SU-DHL-6 (cell line): ENCODE data around the gene AFAP1L1.

Source experiments
- CTCF ChIP-seq: fragments of 200-600 bp; sonication (generic); IDR thresholded peaks from one replicate; pipeline ENCODE4 v1.5.1; 2017; ENCODE audit warnings: antibody characterized with exemption, mild to moderate bottlenecking, low read length, moderate library complexity; ENCODE audit not compliant: insufficient read depth, poor library complexity, severe bottlenecking
- EZH2phosphoT487 ChIP-seq: fragments of 200-600 bp; sonication (generic), shearing (Covaris generic); conservative IDR thresholded peaks from 2 replicates; pipeline ENCODE4 v1.6.1; 2018; ENCODE audit warnings: mild to moderate bottlenecking, antibody characterized with exemption, low read length, moderate library complexity, mixed read lengths

GRCh38 chr5:149389552-149390495, 118.2 kb downstream of the AFAP1L1 start:
- TF ChIP-seq EZH2phosphoT487, result no peak
- no peak for TF ChIP-seq CTCF
